GM18951 (cell line): Measurements from ENCODE around the gene COX5B.
"Not testable (repeated sequence)": the region's sequence is repeated elsewhere in the genome, so short reads cannot be mapped to it uniquely, and the experiment has no call there.

Experiments used
- POLR2A ChIP-seq: IDR thresholded peaks from 4 replicates; pipeline ENCODE4 v1.6.1; 2011; ENCODE audit warnings: mild to moderate bottlenecking; ENCODE audit not compliant: insufficient read length, insufficient read depth; ENCODE audit errors: extremely low read depth
- in situ Hi-C: fragments of 300-500 bp; cut with MboI; formaldehyde crosslinking; loops from one replicate; pipeline ENCODE4 v1.12.0; 2022; ENCODE audit warnings: low sequenced_read_pairs, mixed read lengths, inconsistent platforms; ENCODE audit not compliant: unreplicated experiment

The COX5B gene

DNA sequence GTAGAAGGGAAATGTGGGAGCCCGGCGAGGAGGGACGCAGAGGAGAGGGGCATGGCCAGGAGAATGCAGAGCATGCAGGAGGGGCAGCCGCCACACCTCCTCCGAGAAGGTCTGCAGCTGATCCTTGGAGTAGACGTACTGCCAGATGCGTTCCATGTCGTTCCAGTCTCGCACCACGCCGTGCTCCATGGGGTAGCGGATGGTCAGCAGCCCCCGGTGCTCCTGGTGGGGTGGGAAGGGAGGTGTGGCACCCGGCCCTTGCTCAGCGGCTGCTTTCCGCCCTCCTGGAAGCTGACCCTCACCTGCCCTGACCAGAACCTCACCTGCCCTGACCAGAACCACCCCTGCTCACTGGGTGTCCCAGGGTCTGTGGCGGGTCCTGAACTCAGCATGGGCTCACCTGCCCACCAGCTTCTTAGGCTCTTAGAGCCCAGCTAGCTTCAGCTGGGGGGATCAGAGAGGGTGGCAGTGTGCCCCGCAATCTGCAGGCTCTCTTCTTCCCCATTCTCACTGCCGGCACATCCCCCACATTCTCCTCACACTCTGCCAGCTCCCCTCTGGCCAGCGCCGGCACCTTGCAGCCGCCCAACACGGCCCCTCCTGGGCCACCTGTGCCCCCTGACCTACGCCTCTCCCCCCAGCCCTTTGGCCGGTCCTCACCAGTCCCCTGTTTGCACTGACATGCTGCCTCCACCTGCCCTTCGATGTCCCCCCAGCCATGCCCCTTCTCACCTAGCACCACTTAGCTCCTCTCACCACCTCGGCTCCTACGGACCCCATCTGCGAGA lies 13.6 kb downstream of the COX5B start:
- in situ Hi-C loops = no loop called here
- no peak for TF ChIP-seq POLR2A

DNA sequence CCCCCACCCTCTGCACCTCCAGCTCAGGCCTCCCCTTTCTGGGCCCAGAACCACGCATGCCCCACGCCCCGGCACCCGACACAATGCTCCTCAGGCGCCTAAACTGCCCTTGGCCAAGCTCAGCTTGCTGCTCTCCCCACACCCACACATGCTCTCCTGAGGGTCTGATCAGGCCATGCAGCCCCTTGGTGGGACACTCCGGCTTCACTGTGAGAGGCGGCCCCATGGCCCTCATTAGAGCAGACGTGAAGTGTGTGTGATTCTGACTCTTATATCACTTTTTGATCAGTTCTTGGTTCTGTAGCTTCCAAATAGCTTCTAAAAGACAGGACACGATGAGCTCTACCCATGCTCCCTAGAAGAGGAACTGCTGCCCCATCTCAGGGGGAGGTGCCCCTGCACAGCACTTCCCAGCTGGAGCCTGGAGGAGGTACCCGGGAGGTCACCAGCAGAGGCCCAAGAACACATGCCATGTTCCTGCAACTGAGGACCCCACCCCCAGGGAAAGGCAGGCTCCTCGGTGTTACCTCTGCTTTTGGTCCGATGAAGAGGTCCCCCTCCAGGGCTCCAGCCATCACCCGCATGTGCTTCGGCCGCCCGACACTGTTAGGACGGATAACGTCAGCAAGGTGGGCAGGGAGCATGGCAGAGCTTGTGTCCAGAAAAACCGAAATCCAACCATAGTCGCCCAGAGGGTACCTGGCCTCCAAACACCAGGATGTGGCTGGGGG lies 14.3 kb downstream of the COX5B start:
- in situ Hi-C loops = no loop called here
- TF ChIP-seq POLR2A = no peak

DNA sequence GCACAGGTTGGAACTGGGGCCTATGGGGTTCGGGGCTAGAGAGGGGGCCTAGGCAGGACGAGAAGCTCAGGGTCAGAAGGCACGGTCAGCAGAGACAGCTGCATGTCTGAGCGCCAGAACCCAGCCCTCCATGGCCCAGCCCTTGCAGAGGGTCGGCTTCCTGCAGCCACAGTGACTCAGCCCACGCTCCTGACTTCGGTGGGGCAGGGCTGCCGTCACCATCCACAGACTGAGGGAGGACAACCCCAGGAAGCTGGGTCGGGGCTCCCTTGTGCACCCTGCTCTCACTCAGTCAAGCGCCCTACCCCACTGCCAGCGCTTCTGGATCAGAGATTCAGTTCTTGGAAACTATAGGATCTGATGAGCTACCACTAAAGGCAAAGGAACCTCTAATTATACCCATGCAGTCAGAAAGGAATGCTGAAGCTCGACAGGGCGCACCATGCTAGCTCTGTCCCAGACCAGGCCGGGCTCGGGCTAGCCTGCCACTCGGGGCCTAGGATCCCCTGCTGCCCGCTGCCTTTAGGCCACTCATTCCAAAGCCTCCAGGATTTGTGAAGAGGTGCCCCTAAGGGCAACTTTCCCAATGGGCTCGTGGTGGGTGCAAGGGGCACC lies 15.0 kb downstream of the COX5B start:
- in situ Hi-C loops = no loop called here
- no peak for TF ChIP-seq POLR2A

DNA sequence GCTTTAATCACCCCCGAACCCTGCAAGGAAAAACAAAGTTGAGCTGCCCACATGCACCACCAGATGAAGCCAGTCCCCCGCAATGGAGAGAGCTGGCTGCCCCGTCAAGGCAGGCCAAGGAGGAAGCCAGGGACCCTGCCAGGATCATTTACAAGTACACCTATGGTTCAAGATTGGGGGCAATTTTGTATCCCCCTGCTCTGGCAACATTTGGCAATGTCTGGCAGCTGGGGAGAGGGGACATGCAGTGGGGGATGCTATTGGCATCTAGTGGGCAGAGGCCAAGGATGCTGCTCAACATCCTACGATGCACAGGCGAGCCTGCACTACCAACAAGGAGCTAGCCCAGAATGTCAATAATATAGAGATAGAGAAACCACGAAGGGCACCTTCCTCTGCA lies 16.1 kb downstream of the COX5B start:
- no peak for TF ChIP-seq POLR2A
- in situ Hi-C loops = no loop called here

DNA sequence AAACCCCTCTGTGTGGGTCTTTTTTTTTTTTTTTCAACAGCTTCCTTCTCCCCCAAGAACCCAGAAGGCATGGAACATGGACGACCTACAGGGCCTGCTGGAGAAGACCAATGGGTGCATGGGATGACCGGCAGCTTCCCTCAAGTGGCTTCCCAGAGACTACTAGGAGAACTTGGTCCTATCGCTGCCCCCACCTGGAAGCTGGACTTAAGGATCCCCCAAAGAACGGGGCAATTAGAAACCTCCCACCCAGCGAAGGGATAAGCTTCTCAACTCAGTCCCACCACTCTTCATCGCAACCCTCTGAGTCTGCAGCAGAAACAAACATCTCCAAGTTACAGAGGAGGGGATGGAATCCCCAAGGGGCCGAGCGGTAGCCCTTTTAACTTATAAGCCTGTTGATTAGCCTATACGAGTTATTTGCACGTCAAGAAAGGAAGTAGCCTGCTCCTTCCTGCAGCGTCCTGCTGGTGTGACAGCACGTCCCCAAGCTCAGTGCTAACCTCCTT lies 16.6 kb downstream of the COX5B start:
- peak; percentile 31 for TF ChIP-seq POLR2A
- in situ Hi-C loops = no loop called here

DNA sequence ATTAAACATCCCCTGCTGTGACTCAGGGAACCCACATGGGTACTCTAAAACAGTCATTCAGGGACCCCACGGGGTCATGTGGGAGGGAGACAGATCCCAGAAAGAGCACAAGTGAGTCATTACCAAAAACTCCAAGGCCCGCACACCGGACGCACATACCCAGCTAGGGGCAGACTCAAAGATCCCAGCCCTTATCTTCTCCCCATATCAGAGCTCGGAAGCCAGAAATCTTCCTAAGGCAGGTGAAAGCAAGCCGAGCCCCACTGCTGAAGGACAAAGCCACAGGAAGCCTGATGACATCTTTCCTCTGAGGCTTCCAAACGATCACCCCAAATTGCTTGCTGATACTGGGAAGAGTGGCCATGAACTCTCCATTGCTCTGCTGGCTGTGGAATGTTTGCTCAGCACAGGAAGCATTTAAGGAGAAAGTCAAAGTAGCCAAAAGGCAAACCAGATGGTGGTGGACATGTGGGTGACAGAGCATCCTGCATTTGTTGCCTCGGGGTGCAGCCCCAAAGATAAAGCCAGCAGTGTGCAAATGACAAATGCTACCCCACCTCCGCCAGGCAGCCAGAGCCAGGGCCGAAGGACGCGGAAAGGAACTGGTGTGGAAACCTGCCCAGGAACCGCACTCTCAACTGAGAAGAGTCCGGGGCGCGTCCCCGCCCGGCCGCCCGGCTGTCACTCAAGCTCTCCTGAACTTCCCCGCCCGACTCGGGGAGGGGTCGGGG lies 17.2 kb downstream of the COX5B start:
- in situ Hi-C loops = no loop called here
- peak; percentile 49 for TF ChIP-seq POLR2A

DNA sequence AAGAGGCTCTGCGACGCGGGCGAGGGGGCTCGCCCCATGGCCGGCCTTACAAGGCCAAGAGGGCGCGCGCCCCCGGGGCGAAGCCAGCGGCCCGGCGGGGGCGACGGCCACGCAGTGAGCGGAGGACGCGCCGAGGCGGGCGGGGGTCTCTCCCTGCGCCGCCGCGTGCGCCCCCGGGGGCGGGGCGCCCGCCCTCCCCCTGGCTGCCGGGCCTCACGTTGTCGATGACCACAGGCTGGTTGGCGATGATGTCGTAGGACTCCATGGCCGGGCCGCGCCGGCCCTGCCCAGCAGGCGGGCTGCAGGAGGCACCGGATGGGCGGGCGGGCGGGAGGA lies 17.7 kb downstream of the COX5B start:
- peak; percentile 49 for TF ChIP-seq POLR2A
- in situ Hi-C loops = no loop called here

DNA sequence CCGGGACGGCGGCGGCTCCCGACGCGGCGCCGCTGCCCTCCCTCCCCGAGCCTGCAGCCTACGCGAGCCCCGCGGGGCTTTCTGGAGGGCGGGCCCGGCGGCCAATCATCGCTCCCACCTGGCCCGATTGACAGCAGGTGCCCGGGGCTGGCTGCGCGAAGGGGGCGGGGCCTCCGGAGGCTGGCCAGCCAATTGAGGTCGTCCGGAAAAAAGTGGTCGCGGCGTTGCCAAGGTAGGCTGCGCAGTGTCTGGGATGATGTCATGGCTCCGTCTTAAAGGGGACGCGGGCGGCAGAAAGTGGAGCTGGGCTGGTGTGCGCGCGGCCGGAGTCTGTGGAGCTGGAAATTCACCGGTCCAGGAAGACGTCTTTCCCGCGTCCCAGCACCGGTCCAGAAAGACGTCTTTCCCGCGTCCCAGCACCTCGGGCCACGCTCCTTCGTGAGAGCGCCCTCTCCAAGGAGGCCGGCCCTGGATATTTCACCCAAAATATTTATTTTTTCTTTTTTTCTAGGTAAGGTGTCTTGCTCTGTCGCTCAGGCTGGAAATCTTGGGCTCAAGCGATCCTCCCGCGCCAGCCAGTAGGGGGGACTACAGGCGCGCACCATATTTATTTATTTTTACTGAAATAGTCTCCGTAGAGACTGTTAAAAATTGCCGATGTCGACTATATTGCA lies 18.2 kb downstream of the COX5B start, which contains the start of gene ACTR1B:
ACTR1B (minus strand) TSS at position 83 of the 674 bp plus-strand sequence. CDS start 154 bp downstream, outside the sequence.
- in situ Hi-C loops = no loop called here
- peak; percentile 71 for TF ChIP-seq POLR2A

DNA sequence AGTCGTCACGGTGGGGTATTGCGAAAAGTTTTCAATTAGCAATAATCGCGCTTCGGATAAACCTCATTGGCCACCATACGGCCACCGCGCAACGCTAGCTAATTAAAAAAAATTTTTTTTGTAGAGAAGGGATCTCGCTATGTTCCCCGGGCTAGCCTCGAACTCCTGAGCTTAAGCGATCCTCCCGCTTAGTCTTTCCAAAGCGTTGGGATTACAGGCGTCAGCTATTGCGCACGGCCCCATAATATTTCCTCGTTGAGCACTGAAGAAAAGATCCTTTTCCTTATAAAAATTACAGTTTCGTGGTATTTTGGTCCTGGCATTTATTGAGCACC lies 18.7 kb downstream of the COX5B start:
- TF ChIP-seq POLR2A = no peak
- in situ Hi-C loops = no loop called here

DNA sequence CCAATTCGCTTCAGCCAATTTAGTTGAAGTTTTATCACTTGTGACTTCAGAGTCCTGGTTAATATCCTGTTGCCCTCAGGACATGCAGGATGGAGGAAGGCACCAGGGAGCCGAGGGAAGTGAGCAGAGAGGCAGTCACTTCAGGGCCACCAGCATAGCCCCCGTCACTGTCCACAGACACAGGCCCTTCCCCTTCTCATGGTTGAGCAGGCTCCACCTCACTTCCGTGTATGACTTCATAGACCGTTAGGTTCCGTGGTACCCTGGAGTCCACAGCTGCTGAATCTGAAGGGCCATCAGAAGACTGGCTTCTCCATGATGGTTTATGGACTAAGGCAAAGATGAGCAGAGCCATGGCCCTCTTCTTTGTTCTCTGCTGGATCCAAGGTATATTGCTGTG lies 23.6 kb downstream of the COX5B start, which contains the start of gene C2orf92:
C2orf92 (plus strand) TSS at position 266 of the 400 bp plus-strand sequence; CDS start at position 342, 76 bp downstream.
- in situ Hi-C loops = no loop called here
- TF ChIP-seq POLR2A = no peak

DNA sequence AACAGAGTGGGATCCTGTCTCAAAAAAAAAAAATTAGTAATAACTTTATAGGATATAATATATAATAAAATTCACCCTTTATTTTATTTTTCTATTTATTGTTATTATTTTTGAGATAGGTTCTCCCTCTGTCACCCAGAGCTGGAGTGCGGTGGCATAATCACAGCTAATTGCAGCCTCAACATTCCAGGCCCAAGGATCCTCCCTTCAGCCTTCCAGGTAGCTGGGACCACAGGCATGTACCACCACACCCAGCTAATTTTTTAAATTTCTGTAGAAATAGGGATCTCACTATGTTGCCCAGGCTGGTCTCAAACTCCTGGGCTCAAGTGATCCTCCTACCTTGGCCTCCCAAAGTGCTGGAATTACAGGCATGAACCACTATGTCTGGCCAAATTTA lies 24.6 kb downstream of the COX5B start:
- no peak for TF ChIP-seq POLR2A
- in situ Hi-C loops = no loop called here

DNA sequence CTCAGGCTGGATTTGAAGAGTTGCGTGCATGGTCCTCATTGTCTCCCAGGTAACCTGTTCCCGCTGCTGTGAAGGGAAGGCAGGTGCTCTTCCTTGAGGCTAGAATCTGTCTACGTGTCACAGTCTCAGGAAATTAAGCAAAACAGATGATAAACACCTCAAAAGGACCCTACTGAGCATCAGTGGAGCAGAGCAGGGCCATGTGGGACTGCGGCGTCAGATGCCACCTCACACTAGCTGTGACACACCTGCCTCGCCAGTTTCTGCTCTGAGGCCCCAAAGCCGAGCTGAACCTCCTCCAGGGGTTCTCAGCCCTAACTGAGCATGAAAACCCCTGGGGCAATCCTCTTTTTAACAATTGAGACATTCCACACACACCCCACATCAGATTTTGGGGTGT lies 25.7 kb downstream of the COX5B start:
- TF ChIP-seq POLR2A = no peak
- in situ Hi-C loops = no loop called here

DNA sequence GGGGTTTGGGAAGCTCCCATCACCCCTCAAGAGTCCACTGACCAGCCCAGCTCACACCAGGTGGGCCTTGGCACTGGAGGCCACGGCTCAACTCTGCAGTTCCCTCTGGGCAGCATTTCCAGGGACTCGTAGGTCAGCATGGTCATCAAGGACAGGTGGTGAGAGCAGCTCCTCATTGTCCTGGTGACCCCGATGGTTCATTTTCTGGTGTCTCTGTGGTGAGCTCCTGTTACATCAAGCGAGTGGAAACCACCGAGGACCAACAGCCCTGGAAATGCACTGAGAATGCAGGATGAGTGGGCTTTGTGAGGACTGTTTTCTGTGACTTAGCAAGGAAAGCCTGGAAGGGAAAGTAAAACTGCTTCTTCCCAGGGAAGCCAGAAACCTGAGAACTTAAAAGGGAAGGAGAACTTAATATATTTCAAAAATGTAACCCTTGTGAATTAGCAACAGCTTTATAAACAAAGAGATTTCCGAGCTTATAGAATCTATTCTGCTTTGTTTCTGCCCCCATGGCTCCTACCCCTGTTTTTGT lies 26.8 kb downstream of the COX5B start:
- in situ Hi-C loops = not testable (repeated sequence)
